Nucleus accumbens (tissue), 56 donors: ENCODE data around the gene SDCCAG8.
"Not testable (repeated sequence)": the region's sequence is repeated elsewhere in the genome, so short reads cannot be mapped to it uniquely, and the experiment has no call there.

Experiments used
- DNase-seq, 56 donors: peaks; one replicate each; lab custom pipeline; 2025; lab: John Stamatoyannopoulos, UW

The SDCCAG8 gene

GRCh38 chr1:243322326-243322725, 66.5 kb downstream of the SDCCAG8 start:
- no peak for DNase-seq

GRCh38 chr1:243323491-243323890, 67.7 kb downstream of the SDCCAG8 start:
- no peak for DNase-seq

- no peak for DNase-seq
Observed at GRCh38 chr1:243325305-243325890, 69.6 kb downstream of the SDCCAG8 start.

- DNase-seq = no peak
Observed at GRCh38 chr1:243332440-243332839, 76.6 kb downstream of the SDCCAG8 start.

- DNase-seq = no peak
Observed at GRCh38 chr1:243335292-243335691, 79.5 kb downstream of the SDCCAG8 start.

- no peak for DNase-seq
Observed at GRCh38 chr1:243336163-243336562, 80.3 kb downstream of the SDCCAG8 start.

GRCh38 chr1:243338848-243339247, 83.0 kb downstream of the SDCCAG8 start:
- DNase-seq = not testable (repeated sequence)

GRCh38 chr1:243341074-243341473, 85.2 kb downstream of the SDCCAG8 start:
- DNase-seq = no peak

GRCh38 chr1:243343970-243344937, 88.4 kb downstream of the SDCCAG8 start:
- peak in 1 of 56 donors; percentile 10 for DNase-seq

GRCh38 chr1:243345205-243345604, 89.4 kb downstream of the SDCCAG8 start:
- DNase-seq = peak in 7 of 56 donors; percentile 1 to 54 (median 17)

- DNase-seq = no peak
Observed at GRCh38 chr1:243346016-243346415, 90.2 kb downstream of the SDCCAG8 start.

- no peak for DNase-seq
Observed at GRCh38 chr1:243346468-243346867, 90.6 kb downstream of the SDCCAG8 start.

- no peak for DNase-seq
Observed at GRCh38 chr1:243348331-243348730, 92.5 kb downstream of the SDCCAG8 start.

- DNase-seq = no peak
Observed at GRCh38 chr1:243349128-243349527, 93.3 kb downstream of the SDCCAG8 start.

- DNase-seq = no peak
Observed at GRCh38 chr1:243351337-243351736, 95.5 kb downstream of the SDCCAG8 start.

- DNase-seq = no peak
Observed at GRCh38 chr1:243354511-243355153, 98.8 kb downstream of the SDCCAG8 start.

GRCh38 chr1:243363832-243364231, 108.0 kb downstream of the SDCCAG8 start:
- DNase-seq = no peak

- no peak for DNase-seq
Observed at GRCh38 chr1:243364330-243364729, 108.5 kb downstream of the SDCCAG8 start.

- no peak for DNase-seq
Observed at GRCh38 chr1:243364866-243365265, 109.0 kb downstream of the SDCCAG8 start.

GRCh38 chr1:243367314-243367713, 111.5 kb downstream of the SDCCAG8 start:
- DNase-seq = no peak

GRCh38 chr1:243374412-243374811, 118.6 kb downstream of the SDCCAG8 start:
- no peak for DNase-seq
